GM21786 (cell line): ENCODE data around the gene EXOC3.
"Not testable (repeated sequence)": the region's sequence is repeated elsewhere in the genome, so short reads cannot be mapped to it uniquely, and the experiment has no call there.

Experiments used
- ATAC-seq: cut with Tn5 transposase; IDR thresholded peaks from one replicate; pipeline ENCODE4 v1.9.1; 2021; ENCODE audit not compliant: unreplicated experiment

EXOC3 gene

DNA sequence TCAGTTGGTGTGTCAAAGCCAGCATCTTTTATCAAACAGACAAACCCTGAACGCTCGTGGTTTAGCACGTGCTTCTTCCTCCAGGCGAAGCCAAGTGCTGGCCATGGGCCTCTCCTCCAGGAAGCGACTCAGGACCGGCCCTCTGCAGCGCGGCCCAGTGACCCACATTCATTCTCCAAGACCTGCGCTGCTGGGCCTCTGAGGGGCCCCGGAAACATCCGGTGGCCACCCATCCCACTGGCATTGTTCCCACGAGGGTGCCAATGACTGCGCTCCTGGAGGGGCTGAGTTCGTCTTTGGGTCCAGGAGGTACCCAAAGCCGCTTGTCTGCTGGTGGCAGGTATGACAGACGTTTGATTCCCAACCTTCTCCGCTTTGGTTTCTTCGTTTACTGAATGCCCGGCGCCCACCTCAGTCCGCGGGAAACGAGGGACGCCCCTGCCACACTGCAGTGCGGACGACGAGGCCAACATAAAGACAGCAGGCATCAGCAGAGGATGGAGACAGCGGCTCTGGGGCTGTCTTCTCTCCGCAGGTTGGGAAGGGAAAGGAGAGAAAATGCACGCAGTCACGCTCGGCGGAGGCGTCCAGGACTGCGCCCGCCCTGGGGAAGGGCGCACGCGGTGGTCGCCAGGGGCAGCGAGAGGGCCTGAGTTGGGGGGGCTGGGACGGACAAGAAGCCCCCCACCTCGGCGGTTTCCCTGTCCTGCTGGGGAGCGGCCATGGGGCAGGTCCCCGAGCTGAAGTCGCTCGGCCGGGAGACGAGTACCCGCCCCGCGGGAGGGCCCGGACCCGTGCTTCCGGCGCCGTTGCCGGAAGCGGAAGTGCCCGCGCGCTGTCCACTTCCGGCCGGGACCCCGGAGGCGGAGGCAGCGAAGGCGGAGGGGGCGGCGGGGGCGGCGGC, at the start of gene EXOC3:
Gene EXOC3 (plus strand): TSS at position 842 of the 904 bp plus-strand sequence. CDS start 3,030 bp downstream, outside the sequence.
- peak; percentile 82 for ATAC-seq

DNA sequence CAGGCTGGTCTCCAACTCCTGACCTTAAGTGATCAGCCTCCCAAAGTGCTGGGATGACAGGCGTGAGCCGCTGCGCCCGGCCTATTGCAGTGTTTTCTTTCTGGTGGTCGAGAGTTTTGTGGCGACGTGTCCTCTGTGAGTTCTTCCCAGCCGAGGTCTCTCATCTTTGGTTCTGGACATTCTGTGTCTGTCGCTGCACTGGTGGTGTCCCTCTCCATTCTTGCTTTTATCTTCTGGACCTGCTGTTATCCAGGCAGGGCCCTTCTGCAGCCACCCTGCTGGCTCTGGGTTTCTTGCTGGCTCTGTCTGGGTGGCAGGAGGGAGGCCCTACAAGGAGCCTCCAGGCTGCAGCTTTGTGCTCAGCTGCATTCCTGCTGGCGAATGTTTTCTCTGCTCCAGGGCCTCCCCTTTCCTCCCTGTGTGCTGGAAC, 49.1 kb upstream of the EXOC3 start:
- no peak for ATAC-seq

DNA sequence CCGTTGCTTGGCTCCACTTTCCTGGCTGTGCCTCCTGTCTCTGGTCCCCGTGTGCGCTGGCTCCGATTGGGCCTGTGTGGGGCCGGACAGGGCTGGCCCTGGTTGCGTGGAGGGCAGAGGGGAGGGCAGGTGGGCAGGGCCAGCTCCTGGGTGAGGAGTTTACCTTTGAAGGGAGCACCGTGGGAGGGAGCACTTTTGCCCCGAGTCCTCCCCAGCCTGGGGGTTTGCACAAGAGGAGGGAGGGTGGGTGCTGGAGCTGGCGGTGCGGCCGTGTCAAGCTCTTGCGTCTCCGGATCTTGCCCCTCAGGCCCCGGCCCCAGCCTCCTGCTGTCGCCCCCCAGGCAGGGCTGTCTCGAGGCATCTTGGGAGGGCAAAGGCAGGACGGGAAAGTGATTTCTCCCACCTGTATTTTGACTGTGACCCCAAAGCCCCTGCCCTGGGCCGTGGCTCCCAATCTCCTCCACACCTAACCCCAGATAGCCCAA, 48.3 kb upstream of the EXOC3 start:
- ATAC-seq = no peak

DNA sequence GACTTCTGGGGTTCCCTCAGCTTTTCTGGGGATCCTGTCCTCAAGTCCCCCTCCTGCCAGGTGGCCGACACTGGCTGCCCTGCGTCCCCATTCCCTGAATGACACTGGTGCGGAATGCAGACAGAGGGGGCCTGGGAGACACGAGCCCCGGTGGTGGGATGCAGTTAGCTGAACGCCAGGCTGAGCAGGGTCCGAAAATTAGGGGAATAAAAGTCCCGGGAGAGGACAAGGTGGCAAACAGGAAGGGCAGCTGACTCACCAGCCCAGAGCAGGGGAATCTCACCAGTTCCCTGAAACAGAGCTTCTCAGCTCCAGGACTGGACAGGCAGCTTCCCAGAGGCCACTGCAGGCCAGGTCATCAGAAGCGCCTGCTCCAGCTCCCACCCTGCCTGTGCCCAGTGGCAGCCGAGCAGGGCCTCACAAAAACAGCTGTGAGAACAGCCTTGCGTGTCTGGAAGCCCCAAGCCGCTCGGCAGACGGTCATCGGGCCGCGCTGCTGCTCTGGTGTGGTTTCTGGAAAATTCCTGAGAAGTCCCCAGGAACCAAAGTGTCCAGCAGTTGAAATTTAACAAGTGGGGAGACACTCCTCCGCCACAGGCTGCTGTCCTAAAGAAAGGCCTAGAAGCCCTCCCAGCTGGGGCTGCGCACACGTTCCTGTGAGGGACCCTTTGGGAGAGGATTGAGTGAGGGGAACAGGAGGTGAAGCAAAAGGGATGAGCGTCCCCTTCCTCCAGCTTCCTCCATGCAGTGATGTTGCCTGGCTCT, 47.6 kb upstream of the EXOC3 start:
- ATAC-seq = no peak

DNA sequence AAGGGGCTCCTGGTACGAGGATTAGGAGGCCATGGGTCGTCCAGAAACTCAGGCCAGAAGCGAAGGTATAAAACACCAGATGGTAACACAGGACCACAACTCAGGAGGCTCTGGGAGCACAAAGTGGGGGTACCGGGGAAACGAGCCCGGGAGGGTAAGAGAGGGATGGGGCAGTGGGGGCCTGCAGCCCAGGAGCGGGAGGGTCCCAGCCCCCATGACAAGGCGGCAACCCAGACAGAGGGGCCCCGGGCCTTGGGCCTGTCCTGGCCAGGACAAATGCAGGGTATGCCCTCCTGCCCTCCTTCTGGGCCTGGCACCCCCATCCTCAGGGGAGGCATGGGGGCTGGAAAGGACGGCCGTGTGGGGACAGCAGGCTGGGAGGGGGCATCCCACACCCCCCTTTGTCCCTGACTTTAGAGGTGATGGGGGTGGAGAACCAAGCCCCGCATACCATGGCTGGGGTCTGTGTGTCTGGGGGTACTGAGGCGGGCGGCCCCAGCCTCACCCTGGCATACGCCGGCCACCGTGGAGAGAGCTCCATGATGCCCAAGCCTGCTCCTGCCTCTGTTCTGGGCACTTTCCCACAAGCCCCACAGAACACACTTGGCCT, 47.0 kb upstream of the EXOC3 start:
- no peak for ATAC-seq

DNA sequence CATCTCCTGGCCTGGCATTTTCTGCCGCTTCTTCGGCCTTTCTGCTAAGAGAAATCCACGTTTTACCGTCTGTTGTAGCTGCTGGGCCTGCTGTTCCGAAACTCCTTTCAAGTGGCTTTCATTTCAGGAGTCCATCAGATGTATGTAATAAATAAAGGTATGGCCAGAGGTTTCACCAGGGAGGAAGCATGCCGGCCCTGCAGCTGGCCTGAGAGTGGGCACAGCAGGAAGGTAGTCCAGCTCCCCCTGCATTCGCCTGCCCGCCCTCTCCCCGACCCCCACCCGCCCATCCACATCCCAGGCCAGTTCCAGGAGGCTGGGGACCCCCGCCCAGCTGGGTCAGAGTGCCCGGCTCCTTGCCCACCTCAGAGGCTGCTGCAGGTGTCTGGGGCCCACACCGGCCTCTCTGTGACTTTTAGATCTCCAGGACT, 46.4 kb upstream of the EXOC3 start:
- no peak for ATAC-seq

DNA sequence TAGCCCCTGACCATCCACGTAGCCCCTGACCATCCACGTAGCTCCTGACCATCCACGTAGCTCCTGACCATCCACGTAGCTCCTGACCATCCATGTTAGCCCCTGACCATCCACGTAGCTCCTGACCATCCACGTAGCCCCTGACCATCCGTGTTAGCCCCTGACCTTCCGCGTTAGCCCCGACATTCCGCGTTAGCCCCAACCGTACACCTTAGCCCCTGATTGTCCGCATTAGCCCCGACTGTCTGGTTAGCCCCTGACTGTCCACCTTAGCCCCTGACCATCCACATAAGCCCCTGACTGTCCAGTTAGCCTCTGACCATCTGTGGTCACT, 44.9 kb upstream of the EXOC3 start:
- ATAC-seq = not testable (repeated sequence)

DNA sequence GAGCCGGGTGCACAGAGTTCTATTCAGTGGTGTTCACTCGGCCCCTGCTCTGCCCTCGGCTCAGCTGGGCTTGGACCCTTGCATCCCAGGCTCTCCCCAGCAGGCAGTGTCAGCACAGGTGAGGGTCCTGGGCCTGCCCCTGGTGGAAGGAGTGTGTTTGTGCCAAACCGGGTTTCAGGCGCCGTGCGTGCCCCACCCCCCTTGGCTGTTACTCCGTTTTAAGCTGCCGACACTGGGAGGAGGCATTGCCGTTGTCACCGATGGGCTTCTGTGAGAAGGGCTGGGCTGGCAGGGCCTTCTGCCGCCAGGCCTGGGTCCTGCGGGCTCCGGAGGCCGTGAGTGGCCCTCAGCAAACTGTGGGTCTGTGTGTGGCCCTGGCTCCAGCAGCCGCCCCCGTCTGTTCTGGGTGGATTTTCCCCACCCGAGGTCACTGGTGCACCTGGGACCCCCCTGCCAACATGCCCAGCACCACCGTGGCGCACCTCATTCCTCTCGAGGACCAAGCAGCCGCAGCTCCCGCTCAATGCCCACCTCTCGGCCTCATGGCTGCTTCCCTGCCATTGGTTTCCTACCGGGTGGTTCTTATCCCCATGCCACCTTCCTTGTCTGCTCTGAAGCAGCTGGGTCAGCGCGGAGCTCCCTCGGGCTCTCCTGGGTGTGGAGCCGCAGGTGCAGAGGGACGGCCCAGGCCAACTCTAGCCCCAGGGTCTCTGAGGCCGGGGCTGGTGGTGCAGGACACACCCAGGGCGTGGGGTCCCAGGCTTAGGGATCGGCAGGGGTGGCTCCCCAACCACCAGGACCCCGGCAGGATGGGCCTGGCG, 44.3 kb upstream of the EXOC3 start:
- no peak for ATAC-seq

DNA sequence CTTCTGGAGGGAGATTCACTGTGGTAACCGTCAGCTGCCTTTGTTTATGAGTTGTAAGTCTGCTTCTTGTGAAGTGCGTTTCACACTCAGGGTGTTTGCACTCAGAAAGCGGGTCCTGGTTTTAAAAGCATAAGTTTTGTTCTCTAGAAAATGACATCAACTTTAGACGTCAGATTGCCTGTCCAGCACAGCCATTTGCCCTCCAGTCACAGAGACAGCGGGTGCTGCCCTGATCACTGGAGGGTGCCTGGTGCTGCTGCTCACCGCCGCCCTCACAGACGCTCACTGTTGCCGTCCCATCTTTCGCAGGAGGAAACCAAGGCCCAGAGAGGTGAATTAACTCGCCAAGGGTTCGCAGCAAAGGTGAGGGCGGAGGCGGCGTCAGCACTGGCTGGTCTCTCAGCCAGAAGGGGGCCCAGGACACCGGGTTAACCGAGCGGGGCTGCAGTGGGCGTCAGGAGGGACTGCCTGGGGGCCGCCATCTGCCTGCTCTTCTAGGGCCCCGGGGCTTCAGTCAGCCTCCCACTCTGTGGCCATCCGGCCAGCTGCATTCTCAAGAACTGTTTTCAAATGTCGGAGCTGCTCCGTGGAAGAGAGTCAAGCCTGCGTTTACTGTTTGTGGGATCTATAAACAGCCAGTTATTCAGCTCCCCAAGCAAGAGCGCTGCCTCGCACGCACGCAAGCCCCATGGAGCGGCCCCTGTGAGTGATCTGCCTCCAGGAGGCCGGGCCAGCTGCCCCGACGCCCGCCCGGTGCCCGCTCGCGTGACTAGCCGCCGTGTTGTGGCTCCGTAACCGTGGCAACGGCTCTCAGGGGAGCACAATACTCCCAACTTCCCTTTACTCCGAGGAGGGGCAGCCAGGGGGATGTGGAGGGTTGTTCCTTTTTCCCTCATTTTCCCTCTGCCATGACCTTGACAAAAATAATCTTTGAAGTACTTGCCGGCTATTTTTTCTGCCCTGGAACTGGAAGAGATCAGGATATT, 43.4 kb upstream of the EXOC3 start:
- peak; percentile 73 for ATAC-seq

DNA sequence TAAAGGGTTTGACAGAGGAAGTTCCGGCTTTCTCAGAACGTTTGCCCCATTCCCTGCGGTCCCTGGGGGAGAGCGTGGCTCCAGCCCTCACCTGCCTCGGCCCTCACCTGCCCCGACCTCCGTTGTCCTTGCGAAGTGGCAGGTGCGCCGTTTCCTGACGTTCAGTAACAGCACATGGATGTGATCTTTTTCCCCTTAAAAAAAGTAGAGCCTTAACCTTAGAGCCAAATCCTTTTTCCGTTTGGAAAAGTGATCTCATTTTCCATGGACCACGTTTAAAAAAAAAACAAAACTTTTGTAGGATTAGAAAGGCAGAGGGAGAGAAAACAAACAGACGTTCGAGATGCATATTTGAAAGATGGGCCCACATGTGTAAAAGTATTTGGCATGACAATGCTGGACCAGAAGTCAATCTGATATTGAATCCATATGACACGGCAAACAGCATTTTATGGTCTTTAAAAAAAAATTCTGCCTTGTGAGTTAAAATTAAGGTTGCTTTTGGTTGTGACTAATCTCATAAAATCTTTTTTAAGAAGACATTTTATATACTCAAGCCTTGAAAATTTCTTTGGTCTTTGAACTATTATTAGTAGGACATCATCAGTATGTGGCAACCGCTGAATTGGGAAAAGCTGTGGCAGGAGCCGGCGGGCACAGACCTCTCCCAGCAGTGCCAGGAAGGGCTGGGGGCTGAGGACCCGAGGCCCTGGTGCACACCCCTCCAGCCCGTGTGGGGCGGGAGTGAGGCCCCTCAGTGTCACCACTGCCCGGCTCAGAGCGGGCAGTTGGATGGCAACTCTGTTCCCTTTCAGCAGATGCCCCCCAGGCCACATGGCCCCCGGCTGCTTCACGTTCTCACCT, 42.5 kb upstream of the EXOC3 start:
- peak; percentile 20 for ATAC-seq

DNA sequence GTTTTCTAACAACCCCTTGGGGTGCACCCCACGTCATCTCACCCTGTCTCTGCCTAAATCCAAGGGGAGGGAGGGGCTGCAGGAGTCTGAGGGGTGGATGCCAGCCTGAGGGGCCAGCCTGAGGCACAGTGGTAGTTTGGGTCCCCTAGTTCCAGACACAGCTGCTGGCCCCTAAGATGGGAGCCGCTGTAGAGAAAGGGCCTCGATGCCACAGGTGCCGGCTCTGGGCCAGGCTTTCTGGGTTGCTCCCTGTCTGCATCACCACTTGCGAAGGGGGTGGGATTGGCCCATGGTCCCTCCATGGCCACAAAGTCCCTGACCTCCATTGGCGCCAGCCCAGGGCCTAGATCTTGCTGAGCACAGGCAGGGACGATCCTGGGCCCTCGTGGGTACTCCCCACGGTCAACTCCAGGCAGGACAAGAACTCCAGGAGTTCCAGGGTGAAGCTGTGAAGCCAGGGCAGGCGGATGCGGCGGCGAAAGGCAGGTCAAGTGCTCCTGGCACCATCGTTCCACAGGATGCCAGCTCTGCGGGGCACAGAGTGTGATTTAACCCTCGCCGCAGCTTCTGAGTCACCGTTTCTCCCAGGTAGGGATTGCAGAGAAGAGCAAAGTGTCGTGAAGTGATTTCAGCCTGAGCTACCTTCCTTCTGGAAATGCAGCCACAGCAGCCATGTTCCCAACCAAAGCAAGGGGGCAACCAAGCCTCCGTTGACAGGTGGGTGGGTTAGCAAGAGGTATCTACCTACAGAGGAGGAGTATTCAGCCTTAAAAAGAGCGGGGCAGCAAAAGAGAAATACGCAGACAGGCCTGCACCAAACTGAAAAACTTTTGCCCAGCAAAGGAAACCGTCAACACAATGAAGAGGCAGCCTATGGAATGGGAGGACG, 41.6 kb upstream of the EXOC3 start:
- ATAC-seq = no peak

DNA sequence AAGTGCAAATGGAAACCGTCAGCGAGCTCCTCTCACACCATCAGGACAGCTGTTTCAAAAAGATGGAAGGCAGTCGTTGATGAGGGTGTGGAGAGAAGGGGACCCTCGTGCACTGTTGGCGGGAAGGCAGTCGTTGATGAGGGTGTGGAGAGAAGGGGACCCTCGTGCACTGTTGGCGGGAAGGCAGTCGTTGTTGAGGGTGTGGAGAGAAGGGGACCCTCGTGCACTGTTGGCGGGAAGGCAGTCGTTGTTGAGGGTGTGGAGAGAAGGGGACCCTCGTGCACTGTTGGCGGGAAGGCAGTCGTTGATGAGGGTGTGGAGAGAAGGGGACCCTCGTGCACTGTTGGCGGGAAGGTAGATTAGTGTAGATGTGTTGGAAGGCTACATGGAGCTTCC, 40.8 kb upstream of the EXOC3 start:
- ATAC-seq = not testable (repeated sequence)

DNA sequence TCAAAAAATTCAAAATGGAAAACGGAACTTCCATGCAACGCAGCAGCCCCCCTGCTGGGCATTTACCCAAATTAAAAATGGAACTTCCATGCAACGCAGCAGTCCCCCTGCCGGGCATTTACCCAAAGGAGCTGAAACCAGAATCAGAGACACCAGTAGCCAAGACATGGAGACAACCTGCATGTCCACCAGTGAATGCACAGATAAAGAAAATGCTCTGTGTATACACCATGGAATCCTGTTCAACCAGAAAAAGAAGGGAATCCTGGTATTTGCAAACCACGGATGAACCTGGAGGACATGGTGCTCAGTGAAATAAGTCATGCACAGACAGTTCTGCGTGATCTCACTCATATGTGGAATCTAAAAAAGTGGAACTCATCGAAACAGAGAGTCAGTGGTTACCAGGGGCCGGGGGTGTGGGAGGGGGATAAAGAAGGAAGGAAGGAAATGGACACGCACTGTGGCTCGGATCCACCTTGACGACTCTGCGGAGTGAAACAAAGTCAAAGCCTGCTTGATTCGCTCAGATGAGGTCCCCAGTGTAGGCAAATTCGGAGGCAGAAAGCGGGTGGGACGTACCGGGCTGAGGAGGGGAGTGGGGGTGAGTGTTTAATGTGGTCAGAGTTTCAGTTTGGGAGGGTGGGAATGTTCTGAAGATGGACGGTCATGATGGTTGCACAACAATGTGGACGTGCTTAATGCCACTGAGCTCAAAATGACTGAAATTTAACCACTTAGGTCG, 40.2 kb upstream of the EXOC3 start:
- peak; percentile 60 for ATAC-seq

DNA sequence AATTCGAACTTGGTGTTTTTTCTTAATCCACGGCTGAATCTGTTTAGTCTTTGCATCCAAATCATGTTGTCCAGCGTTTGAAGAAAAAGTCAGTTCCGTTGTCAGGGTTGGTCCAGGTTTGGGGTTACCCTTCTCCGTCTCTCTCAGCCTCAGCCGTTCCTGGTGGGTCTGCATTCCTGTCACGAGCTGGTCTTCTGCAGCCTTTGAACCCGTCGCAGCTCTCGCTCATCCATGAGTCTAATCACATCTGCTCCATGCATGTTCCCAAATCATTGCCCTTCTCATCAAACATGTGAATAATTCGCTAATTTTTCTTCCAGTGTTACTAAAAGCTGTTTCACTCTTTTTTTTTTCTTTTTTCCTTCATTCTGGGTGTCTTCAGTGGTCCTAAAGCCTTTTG, 39.0 kb upstream of the EXOC3 start:
- no peak for ATAC-seq

DNA sequence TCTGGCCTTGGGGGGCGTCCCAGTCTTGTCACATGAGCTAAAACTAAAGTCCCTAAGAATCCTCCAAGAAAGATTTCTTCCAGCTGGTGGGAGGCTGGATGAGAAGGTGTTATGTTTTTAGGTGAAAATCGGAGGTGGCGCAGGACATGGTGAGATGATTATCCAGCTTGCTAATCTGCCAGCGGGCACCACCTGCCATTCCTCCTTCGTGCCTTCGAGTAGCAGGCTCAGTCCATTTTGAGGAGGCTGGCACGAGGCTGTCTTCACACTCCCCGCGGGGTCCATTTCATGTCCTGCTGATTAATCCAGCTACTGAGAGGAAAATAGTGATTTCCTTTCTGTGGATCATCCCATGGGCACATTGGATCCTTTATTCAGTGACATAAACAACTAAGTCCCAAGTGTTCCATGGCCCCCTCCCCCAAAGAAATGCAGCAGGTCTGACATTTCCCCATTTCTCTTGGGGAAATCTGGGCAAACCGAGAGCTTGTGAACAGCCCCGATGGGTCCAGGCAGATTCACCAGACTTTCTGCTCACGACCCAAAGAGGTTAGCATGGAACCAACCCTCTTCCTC, 38.2 kb upstream of the EXOC3 start:
- no peak for ATAC-seq

DNA sequence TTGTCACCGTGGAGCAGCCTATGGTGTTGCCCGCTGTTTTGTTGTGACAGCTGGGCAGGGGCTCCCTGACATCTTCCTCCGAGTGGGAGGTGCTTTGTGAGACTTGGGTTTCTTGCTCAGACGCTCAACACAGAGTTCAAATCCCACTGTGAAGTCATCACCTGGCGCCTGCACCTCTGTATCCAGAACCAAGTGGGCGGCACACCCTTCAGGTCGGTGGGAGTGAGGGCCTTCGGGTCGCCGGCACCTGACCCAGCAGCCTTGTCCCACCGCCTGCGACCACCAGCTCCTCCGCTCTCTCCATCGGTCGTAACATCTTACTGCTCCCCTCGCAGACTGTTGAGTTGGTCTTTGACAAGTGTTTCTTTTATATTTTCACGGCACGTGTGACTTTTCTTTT, 37.6 kb upstream of the EXOC3 start:
- ATAC-seq = no peak

DNA sequence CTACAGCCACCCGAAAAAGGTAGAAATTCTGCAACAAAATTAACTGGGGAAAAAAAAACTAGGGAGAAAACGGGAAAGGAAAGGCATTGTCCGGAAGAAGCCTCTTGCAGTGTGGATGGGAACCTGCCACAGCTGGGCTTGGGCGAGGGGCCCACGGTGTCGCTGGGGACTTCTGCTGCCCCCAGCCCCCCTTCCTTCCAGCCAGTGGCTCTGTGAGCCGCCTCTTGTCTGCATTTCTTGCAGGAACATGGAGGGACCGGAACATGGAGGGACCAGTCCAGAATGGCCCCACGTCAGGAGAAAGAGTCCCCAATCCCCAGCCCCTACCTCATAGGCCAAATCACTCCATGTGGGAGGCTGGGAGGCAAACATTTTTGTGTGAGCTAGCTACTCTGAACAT, 36.9 kb upstream of the EXOC3 start:
- ATAC-seq = no peak
